ENCODE data around the gene TTC9B.

GRCh38 chr19:40177286-40178070 lies 40.7 kb downstream of the TTC9B start:
- TF ChIP-seq CTCF (conservative IDR thresholded peaks at IDR 0.05), result no peak
- TF ChIP-seq ZFX (IDR thresholded peaks at IDR 0.05), result no peak
